ENCODE measurements around the gene CCDC87.

The CCDC87 gene

DNA sequence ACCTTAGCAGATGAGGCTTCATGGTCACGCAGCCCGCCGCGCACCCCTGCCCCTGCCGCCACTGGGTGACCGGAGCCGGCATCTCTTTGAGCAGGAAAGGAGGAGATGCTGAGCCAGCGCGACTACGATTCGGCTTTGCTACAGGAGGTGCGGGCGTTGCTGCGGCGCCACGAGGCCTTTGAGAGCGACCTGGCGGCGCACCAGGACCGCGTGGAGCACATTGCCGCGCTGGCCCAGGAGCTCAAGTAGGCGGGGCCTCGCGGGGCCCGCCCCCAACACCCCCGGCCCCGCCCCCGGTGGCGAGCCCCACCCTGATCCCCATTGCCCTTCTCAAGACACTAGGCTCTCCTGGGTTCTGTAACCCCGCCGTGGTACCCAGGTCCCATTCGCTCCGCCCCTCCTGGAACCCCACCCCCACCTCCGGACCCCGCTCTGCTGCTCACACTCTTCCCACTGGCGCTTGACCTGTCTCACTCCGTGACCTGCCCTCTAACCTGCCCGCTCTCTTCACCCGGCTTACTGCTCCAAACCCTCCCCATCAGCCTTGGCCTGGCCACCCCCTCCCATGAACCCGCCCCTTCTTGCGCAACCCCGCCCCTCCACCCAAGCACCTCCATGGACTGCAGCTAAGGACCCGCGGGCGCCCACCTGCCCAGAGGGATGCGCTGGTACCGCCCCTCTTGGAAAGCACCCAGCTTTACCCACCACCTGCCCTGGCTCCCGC, 33.6 kb downstream of the CCDC87 start:
- H3K4me3 ChIP-seq (ENCODE audit: low read depth, low read length), result no peak overlapping the region
- TF ChIP-seq, protein P1, sequence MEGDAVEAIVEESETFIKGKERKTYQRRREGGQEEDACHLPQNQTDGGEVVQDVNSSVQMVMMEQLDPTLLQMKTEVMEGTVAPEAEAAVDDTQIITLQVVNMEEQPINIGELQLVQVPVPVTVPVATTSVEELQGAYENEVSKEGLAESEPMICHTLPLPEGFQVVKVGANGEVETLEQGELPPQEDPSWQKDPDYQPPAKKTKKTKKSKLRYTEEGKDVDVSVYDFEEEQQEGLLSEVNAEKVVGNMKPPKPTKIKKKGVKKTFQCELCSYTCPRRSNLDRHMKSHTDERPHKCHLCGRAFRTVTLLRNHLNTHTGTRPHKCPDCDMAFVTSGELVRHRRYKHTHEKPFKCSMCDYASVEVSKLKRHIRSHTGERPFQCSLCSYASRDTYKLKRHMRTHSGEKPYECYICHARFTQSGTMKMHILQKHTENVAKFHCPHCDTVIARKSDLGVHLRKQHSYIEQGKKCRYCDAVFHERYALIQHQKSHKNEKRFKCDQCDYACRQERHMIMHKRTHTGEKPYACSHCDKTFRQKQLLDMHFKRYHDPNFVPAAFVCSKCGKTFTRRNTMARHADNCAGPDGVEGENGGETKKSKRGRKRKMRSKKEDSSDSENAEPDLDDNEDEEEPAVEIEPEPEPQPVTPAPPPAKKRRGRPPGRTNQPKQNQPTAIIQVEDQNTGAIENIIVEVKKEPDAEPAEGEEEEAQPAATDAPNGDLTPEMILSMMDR (IDR thresholded peaks at IDR 0.05; ENCODE audit: low read depth, low read length), result no peak

DNA sequence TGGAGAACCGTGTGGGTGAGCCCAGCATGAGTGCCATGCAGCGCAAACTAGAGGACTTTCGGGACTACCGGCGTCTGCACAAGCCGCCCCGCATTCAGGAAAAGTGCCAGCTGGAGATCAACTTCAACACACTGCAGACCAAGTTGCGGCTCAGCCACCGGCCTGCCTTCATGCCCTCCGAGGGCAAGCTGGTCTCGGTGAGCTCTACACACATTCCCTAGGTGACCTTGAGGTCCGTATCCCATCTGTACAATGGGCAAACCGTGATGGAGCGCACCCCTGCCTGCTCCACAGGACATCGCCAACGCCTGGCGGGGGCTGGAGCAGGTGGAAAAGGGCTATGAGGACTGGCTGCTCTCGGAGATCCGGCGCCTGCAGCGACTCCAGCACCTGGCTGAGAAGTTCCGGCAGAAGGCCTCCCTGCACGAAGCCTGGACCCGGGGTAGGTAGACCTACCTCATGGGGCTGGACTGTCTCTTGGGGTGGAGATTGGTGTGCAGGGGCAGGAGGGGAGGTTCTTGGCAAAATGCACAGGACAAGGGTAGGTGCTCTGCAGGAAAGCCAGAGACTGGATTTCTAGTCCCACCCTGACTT, 35.0 kb downstream of the CCDC87 start:
- H3K4me3 ChIP-seq (ENCODE audit: low read depth, low read length), result no peak overlapping the region

DNA sequence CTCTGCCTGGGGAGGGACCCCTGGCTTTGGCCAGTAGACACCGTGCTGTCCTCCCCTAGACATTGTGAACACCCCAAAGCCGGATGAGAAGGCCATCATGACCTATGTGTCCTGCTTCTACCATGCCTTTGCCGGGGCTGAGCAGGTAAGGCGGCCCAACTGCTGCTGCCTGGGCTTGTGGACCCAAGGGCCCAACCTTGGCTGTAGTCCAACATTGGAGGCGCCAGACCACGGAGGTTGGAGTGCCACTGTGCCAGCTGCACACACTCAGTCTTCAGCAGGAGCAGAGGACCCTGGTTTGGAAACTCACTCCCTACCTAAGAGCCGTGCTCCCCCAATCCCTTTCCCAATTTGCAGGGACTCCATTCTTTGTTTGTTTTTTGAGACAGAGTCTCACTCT, 36.8 kb downstream of the CCDC87 start:
- H3K4me3 ChIP-seq (ENCODE audit: low read depth, low read length), result no peak overlapping the region

More for the DNA sequence above, 35.0 kb downstream of the CCDC87 start:
- TF ChIP-seq, protein P1 (IDR thresholded peaks at IDR 0.05; ENCODE audit: low read depth, low read length), result no peak

DNA sequence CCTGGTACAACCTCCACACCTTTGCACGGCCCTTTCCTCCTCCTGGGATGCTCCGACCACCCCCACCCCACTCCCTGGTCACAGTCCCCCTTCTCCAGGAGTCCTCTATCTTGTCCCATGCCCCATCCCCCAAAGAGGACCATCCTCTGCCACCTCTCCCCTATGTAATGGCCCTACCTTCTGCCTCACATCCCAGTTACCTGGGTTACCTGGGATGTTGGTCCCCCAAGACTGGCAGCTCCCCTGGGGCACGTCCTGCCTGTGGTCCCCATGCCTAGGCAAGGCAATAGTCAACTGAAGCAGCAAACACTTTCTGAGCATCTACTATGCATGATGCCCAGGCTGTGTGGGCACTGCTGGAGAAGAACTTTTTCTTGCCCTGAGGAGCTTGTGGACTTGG, 37.4 kb downstream of the CCDC87 start:
- TF ChIP-seq, protein P1 (IDR thresholded peaks at IDR 0.05; ENCODE audit: low read depth, low read length), result no peak
- no peak overlapping the region for H3K4me3 ChIP-seq (ENCODE audit: low read depth, low read length)

More for the DNA sequence above, 36.8 kb downstream of the CCDC87 start:
- TF ChIP-seq, protein P1 (IDR thresholded peaks at IDR 0.05; ENCODE audit: low read depth, low read length), result no peak

DNA sequence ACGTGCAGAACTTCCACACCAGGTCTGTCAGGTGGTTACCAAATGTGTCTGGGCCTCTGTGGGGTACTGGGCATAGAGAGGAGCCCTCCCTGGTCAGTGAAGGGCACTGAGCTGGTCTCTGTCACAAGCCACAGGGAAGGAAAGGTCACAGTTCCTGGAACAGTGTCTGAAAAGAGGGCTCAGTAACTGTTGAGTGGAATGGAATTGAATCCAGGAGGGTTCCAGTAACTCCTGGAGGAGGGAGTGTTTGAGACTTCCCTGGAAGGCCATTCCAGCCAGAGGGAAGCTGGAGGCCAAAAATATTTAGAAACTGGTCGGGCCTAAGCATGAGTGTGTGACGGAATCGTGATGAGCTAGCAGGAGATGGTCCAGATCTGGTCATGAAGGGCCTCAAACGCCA, 38.3 kb downstream of the CCDC87 start:
- H3K4me3 ChIP-seq (ENCODE audit: low read depth, low read length), result no peak overlapping the region
- TF ChIP-seq, protein P1 (IDR thresholded peaks at IDR 0.05; ENCODE audit: low read depth, low read length), result no peak

DNA sequence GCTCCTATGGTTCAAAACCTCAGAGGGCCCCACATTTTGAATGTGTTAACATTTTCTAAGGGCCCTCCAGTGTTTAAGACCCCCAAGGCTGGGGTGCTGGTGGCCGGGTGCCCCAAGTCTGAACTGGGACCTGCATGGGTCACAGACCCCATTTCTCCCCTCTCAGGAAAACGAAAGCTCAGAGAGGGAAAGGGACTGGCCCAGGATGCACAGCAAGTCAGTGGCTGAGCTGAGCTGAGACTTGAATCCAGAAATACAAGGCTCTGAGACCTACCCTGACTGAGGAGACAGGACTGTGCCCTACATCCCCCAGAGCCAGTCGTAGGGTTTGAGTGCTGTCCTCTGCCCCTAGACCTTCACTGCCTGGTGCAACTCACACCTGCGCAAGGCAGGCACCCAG, 42.0 kb downstream of the CCDC87 start:
- TF ChIP-seq, protein P1 (IDR thresholded peaks at IDR 0.05; ENCODE audit: low read depth, low read length), result no peak
- no peak overlapping the region for H3K4me3 ChIP-seq (ENCODE audit: low read depth, low read length)

DNA sequence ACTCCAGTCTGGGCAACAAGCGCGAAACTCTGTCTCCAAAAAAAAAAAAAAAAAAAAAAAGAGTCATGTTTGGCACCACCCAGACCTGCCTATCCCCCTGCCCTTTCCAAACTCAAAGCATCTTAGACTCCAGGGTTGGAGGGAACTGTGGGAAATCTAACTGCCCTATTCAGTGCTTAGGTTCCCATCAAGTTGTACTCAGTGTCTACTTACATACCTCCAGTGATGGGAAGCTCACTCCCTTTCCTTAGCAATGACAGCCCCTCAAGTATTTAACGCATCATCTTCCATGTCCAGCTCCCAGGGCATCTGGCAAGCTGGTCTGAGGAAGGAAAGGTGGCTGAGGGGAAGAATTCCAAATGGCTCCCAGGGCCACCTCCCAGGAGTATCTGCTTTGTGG, 43.2 kb downstream of the CCDC87 start:
- TF ChIP-seq, protein P1 (IDR thresholded peaks at IDR 0.05; ENCODE audit: low read depth, low read length), result no peak
- H3K4me3 ChIP-seq (ENCODE audit: low read depth, low read length), result no peak overlapping the region
